Vagina (tissue), 2 donors: ENCODE results near the gene PFDN2. TPM values are rescaled to one million over a fixed set of nuclear protein-coding genes. Genes with fewer than 3 reads are reported as not detected.

Experiments
- DNase-seq, 2 donors: peaks; one replicate each; pipeline ENCODE4 v3.0.0-alpha.2; 2017; ENCODE audit errors: extremely low spot score in 2 of 2
- H3K27ac ChIP-seq: fragments of 200-600 bp; sonication (generic); one replicate; pipeline ENCODE4 v1.5.1; 2019
- H3K27me3 ChIP-seq: fragments of 200-600 bp; sonication (generic); one replicate; pipeline ENCODE4 v1.5.1; 2019
- H3K36me3 ChIP-seq, 2 donors: fragments of 200-600 bp; sonication (generic); one replicate each; pipeline ENCODE4 v1.5.1; 2017 to 2019
- H3K4me1 ChIP-seq: fragments of 200-600 bp; sonication (generic); one replicate; pipeline ENCODE4 v1.5.1; 2019
- H3K4me3 ChIP-seq, 2 donors: fragments of 200-600 bp; sonication (generic); 1 replicate in 1 of 2; 2 replicates in 1 of 2; pipeline ENCODE4 v1.5.1; 2016 to 2019
- H3K9me3 ChIP-seq: fragments of 200-600 bp; sonication (generic); one replicate; pipeline ENCODE4 v1.5.1; 2019
- CTCF ChIP-seq, 3 experiments: fragments of 450-650 bp in 2 of 3; fragments of 200-600 bp in 1 of 3; sonication (generic) in 1 of 3; IDR thresholded peaks; one replicate each; pipeline ENCODE4 v1.5.1; 2017 to 2019; ENCODE audit warnings: antibody characterized with exemption in 3 of 3, mild to moderate bottlenecking in 2 of 3, moderate library complexity in 2 of 3
- POLR2A ChIP-seq, 2 donors: fragments of 450-650 bp; IDR thresholded peaks; one replicate each; pipeline ENCODE4 v1.6.1; 2017; ENCODE audit warnings: antibody characterized with exemption in 2 of 2, mild to moderate bottlenecking in 2 of 2, moderate library complexity in 2 of 2
- POLR2AphosphoS5 ChIP-seq, 2 donors: sonication (generic); formaldehyde crosslinking; IDR thresholded peaks; one replicate each; pipeline ENCODE4 v1.9.0; 2017; ENCODE audit warnings: antibody characterized with exemption in 2 of 2, mild to moderate bottlenecking in 2 of 2, low read depth in 1 of 2; ENCODE audit not compliant: insufficient read depth in 1 of 2
- intact Hi-C: fragments of 100-400 bp; cut with DNase I; formaldehyde crosslinking; loops from one replicate; pipeline ENCODE4 v1.15.1; 2023
- total RNA-seq: library from RNA; depleted of rRNA; stranded (reverse); fragments of >200 nt; gene quantifications from one replicate; pipeline ENCODE4 v1.2.3, GENCODE V29; 2016

PFDN2 gene
- total RNA-seq, 1 donor from 2014 or later = 47.1 TPM

GRCh38 chr1:161095230-161095629 is 22.6 kb downstream of the PFDN2 start:
- no peak overlapping the region for H3K27ac ChIP-seq
- DNase-seq = no peak
- peaks cover 16% of the 10 kb centered on the region for H3K4me1 ChIP-seq
- peaks cover 0 to 4% of the 10 kb centered on the region in 2 donors for H3K36me3 ChIP-seq
- intact Hi-C loops = loop anchor here (5.0 to 10.0 kb wide), 2 partner anchors 48 to 100 kb away; partner anchors contain the start of gene USF1
- H3K4me3 ChIP-seq = no peak overlapping the region
- no peaks in the 10 kb centered on the region for H3K9me3 ChIP-seq
- no peaks in the 10 kb centered on the region for H3K27me3 ChIP-seq
- TF ChIP-seq POLR2AphosphoS5 (IDR thresholded peaks at IDR 0.05; ENCODE audit: insufficient read depth in 1 of 2, low read depth in 1 of 2) (no peak), POLR2A (IDR thresholded peaks at IDR 0.05) (no peak), CTCF (IDR thresholded peaks at IDR 0.05) (no peak)

- H3K4me3 ChIP-seq = no peak overlapping the region
- H3K4me1 ChIP-seq = peaks cover 16% of the 10 kb centered on the region
- DNase-seq = no peak
- no peak for TF ChIP-seq POLR2AphosphoS5 (IDR thresholded peaks at IDR 0.05; ENCODE audit: insufficient read depth in 1 of 2, low read depth in 1 of 2)
- no peak for TF ChIP-seq CTCF (IDR thresholded peaks at IDR 0.05)
- no peak for TF ChIP-seq POLR2A (IDR thresholded peaks at IDR 0.05)
- intact Hi-C loops = loop anchor here (10.0 kb wide), 1 partner anchor 100 kb away; no protein-coding TSS in a partner anchor
- H3K9me3 ChIP-seq = no peaks in the 10 kb centered on the region
- no peak overlapping the region for H3K27ac ChIP-seq
- H3K36me3 ChIP-seq = no peaks in the 10 kb centered on the region
- no peaks in the 10 kb centered on the region for H3K27me3 ChIP-seq
Measured at GRCh38 chr1:161094481-161094880, 23.4 kb downstream of the PFDN2 start.

- Histone ChIP-seq H3K27ac (no peak overlapping the region), H3K36me3 (no peaks in the 10 kb centered on the region), H3K9me3 (no peaks in the 10 kb centered on the region), H3K4me3 (no peak overlapping the region), H3K4me1 (peaks cover under 1% of the 10 kb centered on the region), H3K27me3 (no peaks in the 10 kb centered on the region)
- DNase-seq = no peak
- intact Hi-C loops = loop anchor here (10.0 kb wide), 1 partner anchor 98 kb away; no protein-coding TSS in a partner anchor
- no peak for TF ChIP-seq CTCF (IDR thresholded peaks at IDR 0.05)
- TF ChIP-seq POLR2AphosphoS5 (IDR thresholded peaks at IDR 0.05; ENCODE audit: insufficient read depth in 1 of 2, low read depth in 1 of 2) = peak in 1 of 2 donors; percentile 60
- TF ChIP-seq POLR2A (IDR thresholded peaks at IDR 0.05) = no peak
Measured at GRCh38 chr1:161092621-161093028, 25.2 kb downstream of the PFDN2 start.

GRCh38 chr1:161091796-161092507 is 25.9 kb downstream of the PFDN2 start:
- H3K36me3 ChIP-seq = no peaks in the 10 kb centered on the region
- H3K9me3 ChIP-seq = no peaks in the 10 kb centered on the region
- H3K27ac ChIP-seq = peak overlapping the region; percentile 48
- intact Hi-C loops = loop anchor here (10.0 kb wide), 1 partner anchor 97 kb away; no protein-coding TSS in a partner anchor
- no peak overlapping the region for H3K4me3 ChIP-seq
- H3K27me3 ChIP-seq = no peaks in the 10 kb centered on the region
- TF ChIP-seq POLR2A (IDR thresholded peaks at IDR 0.05) (no peak), POLR2AphosphoS5 (IDR thresholded peaks at IDR 0.05; ENCODE audit: insufficient read depth in 1 of 2, low read depth in 1 of 2) (no peak), CTCF (IDR thresholded peaks at IDR 0.05) (no peak)
- no peaks in the 10 kb centered on the region for H3K4me1 ChIP-seq
- no peak for DNase-seq

GRCh38 chr1:161091093-161091492 is 26.7 kb downstream of the PFDN2 start:
- TF ChIP-seq CTCF (IDR thresholded peaks at IDR 0.05) = no peak
- TF ChIP-seq POLR2A (IDR thresholded peaks at IDR 0.05) = no peak
- no peak for TF ChIP-seq POLR2AphosphoS5 (IDR thresholded peaks at IDR 0.05; ENCODE audit: insufficient read depth in 1 of 2, low read depth in 1 of 2)
- Histone ChIP-seq H3K9me3 (no peaks in the 10 kb centered on the region), H3K4me1 (no peaks in the 10 kb centered on the region), H3K36me3 (no peaks in the 10 kb centered on the region), H3K27me3 (no peaks in the 10 kb centered on the region), H3K4me3 (no peak overlapping the region), H3K27ac (no peak overlapping the region)
- intact Hi-C loops = loop anchor here (10.0 kb wide), 1 partner anchor 96 kb away; no protein-coding TSS in a partner anchor
- DNase-seq = no peak
